B cell (primary cell): Measurements from ENCODE around the gene MUC6. TPM values are rescaled to one million over a fixed set of nuclear protein-coding genes. Genes with fewer than 3 reads are reported as not detected.

Experiments
- ATAC-seq: fragments of 200-7000 bp; cut with Tn5 transposase; one replicate; pipeline ENCODE4 v1.10.0; 2021; ENCODE audit warnings: low read depth, mild to moderate bottlenecking, moderate number of reproducible peaks, moderate library complexity
- CTCF ChIA-PET: fragments of 350-600 bp; sonication (Branson Sonifier 250); formaldehyde crosslinking; loops from one replicate; lab custom pipeline; 2021; ENCODE audit warnings: antibody characterized with exemption, inconsistent platforms; lab: Charles Lee
- POLR2A ChIA-PET: fragments of 350-600 bp; sonication (Branson Sonifier 250); formaldehyde crosslinking; loops from one replicate; lab custom pipeline; 2021; ENCODE audit warnings: antibody characterized with exemption; lab: Charles Lee
- DNase-seq: peaks from one replicate; pipeline ENCODE4 v3.0.0; 2013
- H2AFZ ChIP-seq: 2 replicates; pipeline ENCODE4 v1.6.1; 2012; ENCODE audit warnings: mild to moderate bottlenecking, low read depth, low read length; ENCODE audit not compliant: insufficient read depth, poor library complexity, severe bottlenecking
- H3K27ac ChIP-seq, 2 donors: 1 replicate in 1 of 2; 2 replicates in 1 of 2; pipeline ENCODE4 v1.5.1; 2012 to 2013; ENCODE audit warnings: low read length in 2 of 2, mild to moderate bottlenecking in 2 of 2, moderate library complexity in 1 of 2
- H3K27me3 ChIP-seq, 4 experiments: fragments of 200-600 bp in 1 of 4; sonication (generic) in 1 of 4; replicated peaks in 1 of 4; 1 replicate in 2 of 4; 2 replicates in 2 of 4; pipeline versions ENCODE4 v1.6.1 to v1.7.0; 2013 to 2016; ENCODE audit warnings: low read length in 3 of 4, mild to moderate bottlenecking in 2 of 4, mixed read lengths in 1 of 4, moderate library complexity in 1 of 4; ENCODE audit not compliant: insufficient read depth in 4 of 4, control insufficient read depth in 3 of 4; ENCODE audit errors: control extremely low read depth in 1 of 4
- H3K36me3 ChIP-seq, 2 experiments: replicated peaks in 1 of 2; 1 replicate in 1 of 2; 2 replicates in 1 of 2; pipeline versions ENCODE4 v1.6.1 to v1.7.1; 2013; ENCODE audit warnings: low read length in 1 of 2; ENCODE audit not compliant: insufficient read depth in 2 of 2, control insufficient read depth in 1 of 2; ENCODE audit errors: control extremely low read depth in 1 of 2, extremely low read depth in 1 of 2
- H3K4me1 ChIP-seq, 2 donors: fragments of 200-600 bp in 1 of 2; sonication (generic) in 1 of 2; 1 replicate in 1 of 2; 2 replicates in 1 of 2; pipeline versions ENCODE4 v1.5.1 to v1.6.1; 2013 to 2017; ENCODE audit warnings: low read length in 2 of 2; ENCODE audit not compliant: control insufficient read depth in 2 of 2, insufficient read depth in 2 of 2
- H3K4me2 ChIP-seq: replicated peaks from 2 replicates; pipeline ENCODE3; 2012; ENCODE audit warnings: mild to moderate bottlenecking, low read depth, low read length; ENCODE audit not compliant: poor library complexity, severe bottlenecking
- H3K4me3 ChIP-seq, 5 experiments: fragments of 200-600 bp in 1 of 5; sonication (generic) in 1 of 5; 1 replicate in 3 of 5; 2 replicates in 2 of 5; pipeline versions ENCODE4 v1.5.1 to v1.7.0; 2011 to 2016; ENCODE audit warnings: low read length in 4 of 5, mild to moderate bottlenecking in 4 of 5, low read depth in 2 of 5, control low read depth in 1 of 5, moderate library complexity in 1 of 5; ENCODE audit not compliant: insufficient read depth in 1 of 5; ENCODE audit errors: control extremely low read depth in 1 of 5, extremely low read depth in 1 of 5
- H3K79me2 ChIP-seq: fragments of 200-600 bp; sonication (generic); one replicate; pipeline ENCODE4 v1.6.0; 2016; ENCODE audit warnings: low read length; ENCODE audit not compliant: control insufficient read depth, insufficient read depth
- H3K9ac ChIP-seq: fragments of 200-600 bp; sonication (generic); 2 replicates; pipeline ENCODE4 v1.6.1; 2017; ENCODE audit warnings: mild to moderate bottlenecking, low read length, moderate library complexity
- H3K9me3 ChIP-seq, 3 donors: one replicate each; pipeline versions ENCODE4 v1.6.1 to v1.7.1; 2013; ENCODE audit warnings: low read length in 2 of 3; ENCODE audit not compliant: control insufficient read depth in 2 of 3, insufficient read depth in 1 of 3; ENCODE audit errors: control extremely low read depth in 1 of 3
- H4K20me1 ChIP-seq: 2 replicates; pipeline ENCODE4 v1.6.0; 2012; ENCODE audit warnings: mild to moderate bottlenecking, low read length; ENCODE audit not compliant: insufficient read depth, control insufficient read depth, poor library complexity, severe bottlenecking
- H3K27ac Mint-ChIP-seq: one replicate; pipeline ENCODE4 v1.8.0; 2021; ENCODE audit warnings: mixed read lengths
- H3K27me3 Mint-ChIP-seq: one replicate; pipeline ENCODE4 v1.8.0; 2021; ENCODE audit warnings: mixed read lengths
- H3K4me1 Mint-ChIP-seq: one replicate; pipeline ENCODE4 v1.8.0; 2021; ENCODE audit warnings: mixed read lengths
- H3K4me3 Mint-ChIP-seq: one replicate; pipeline ENCODE4 v1.8.0; 2021; ENCODE audit warnings: mixed read lengths
- H3K9me3 Mint-ChIP-seq: one replicate; pipeline ENCODE4 v1.8.0; 2022; ENCODE audit warnings: mixed read lengths; ENCODE audit not compliant: insufficient read depth
- EZH2 ChIP-seq: IDR thresholded peaks from 2 replicates; pipeline ENCODE4 v1.6.1; 2012; ENCODE audit warnings: borderline replicate concordance, low read depth, mild to moderate bottlenecking, moderate library complexity, low read length; ENCODE audit not compliant: insufficient read depth, poor library complexity, severe bottlenecking
- WGBS: methylation state at CpG from one replicate; pipeline ENCODE4 v1.1.5; 2013; ENCODE audit warnings: missing lambda C conversion rate; ENCODE audit not compliant: insufficient coverage; 5-methylcytosine and 5-hydroxymethylcytosine counted together
- intact Hi-C: fragments of 100-400 bp; cut with micrococcal nuclease; formaldehyde crosslinking; loops from one replicate; pipeline ENCODE4 v1.10.0; 2022
- polyA plus RNA-seq: library from polyadenylated mRNA; depleted of rRNA; stranded (reverse); fragments of >200 nt; gene quantifications from 2 replicates; pipeline ENCODE4 v1.2.3, GENCODE V29; 2012
- total RNA-seq, 2 donors: library from RNA; stranded (reverse); fragments of 120-200 nt in 1 of 2; gene quantifications; 1 replicate in 1 of 2; 2 replicates in 1 of 2; pipeline versions ENCODE4 v1.2.3 to v1.2.4, GENCODE V29; 2013 to 2022
- TF ChIP-seq, protein P1 (sequence below): fragments of 200-600 bp; IDR thresholded peaks from one replicate; pipeline ENCODE4 v1.8.0; 2022; ENCODE audit warnings: antibody characterized with exemption, mild to moderate bottlenecking

MUC6 gene
- total and polyA plus RNA-seq, 2 donors (not counting 1 experiment from before 2014, with no cell fraction given) = not detected

DNA sequence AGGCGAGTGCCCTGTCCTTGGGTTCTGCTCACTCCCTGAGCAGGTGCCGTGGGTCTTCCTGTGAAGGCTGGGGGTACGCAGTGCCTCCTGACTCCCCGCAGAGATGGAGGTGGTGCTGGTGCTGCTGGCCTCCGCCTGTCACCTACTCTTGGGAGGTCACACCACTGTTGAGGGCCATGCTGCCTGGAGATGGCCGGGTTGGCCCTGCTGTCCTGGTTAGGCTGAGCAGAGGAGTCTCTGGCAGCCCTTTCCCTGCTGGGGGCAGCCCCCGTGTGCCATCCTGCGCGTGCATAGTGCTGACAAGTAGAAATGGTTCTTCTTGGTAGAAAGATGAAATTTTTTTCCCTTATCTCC lies 49.6 kb downstream of the MUC6 start:
- H3K36me3 ChIP-seq = peaks cover 4 to 60% of the 10 kb centered on the region in 2 experiments
- no peaks in the 10 kb centered on the region for H3K27me3 ChIP-seq
- H3K4me3 Mint-ChIP-seq = no peak overlapping the region
- no peak overlapping the region for H3K9ac ChIP-seq
- H3K4me1 Mint-ChIP-seq = no peaks in the 10 kb centered on the region
- no peak overlapping the region for H3K27ac ChIP-seq
- ChIA-PET POLR2A (no interaction called here), CTCF (no interaction called here)
- intact Hi-C loops = no loop called here
- H3K79me2 ChIP-seq = peaks cover 4% of the 10 kb centered on the region
- peaks cover 23% of the 10 kb centered on the region for H4K20me1 ChIP-seq
- H3K4me1 ChIP-seq = no peaks in the 10 kb centered on the region
- no peaks in the 10 kb centered on the region for H3K27me3 Mint-ChIP-seq
- DNase-seq (no peak), ATAC-seq (no peak)
- 94% methylated on average over 5 of the region's 9 CpGs for WGBS
- no peak for TF ChIP-seq EZH2
- TF ChIP-seq, protein P1, sequence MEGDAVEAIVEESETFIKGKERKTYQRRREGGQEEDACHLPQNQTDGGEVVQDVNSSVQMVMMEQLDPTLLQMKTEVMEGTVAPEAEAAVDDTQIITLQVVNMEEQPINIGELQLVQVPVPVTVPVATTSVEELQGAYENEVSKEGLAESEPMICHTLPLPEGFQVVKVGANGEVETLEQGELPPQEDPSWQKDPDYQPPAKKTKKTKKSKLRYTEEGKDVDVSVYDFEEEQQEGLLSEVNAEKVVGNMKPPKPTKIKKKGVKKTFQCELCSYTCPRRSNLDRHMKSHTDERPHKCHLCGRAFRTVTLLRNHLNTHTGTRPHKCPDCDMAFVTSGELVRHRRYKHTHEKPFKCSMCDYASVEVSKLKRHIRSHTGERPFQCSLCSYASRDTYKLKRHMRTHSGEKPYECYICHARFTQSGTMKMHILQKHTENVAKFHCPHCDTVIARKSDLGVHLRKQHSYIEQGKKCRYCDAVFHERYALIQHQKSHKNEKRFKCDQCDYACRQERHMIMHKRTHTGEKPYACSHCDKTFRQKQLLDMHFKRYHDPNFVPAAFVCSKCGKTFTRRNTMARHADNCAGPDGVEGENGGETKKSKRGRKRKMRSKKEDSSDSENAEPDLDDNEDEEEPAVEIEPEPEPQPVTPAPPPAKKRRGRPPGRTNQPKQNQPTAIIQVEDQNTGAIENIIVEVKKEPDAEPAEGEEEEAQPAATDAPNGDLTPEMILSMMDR = no peak
- no peak overlapping the region for H2AFZ ChIP-seq
- H3K27ac Mint-ChIP-seq = no peak overlapping the region
- H3K4me3 ChIP-seq = no peak overlapping the region
- no peaks in the 10 kb centered on the region for H3K9me3 ChIP-seq
- no peak overlapping the region for H3K4me2 ChIP-seq
- no peaks in the 10 kb centered on the region for H3K9me3 Mint-ChIP-seq

DNA sequence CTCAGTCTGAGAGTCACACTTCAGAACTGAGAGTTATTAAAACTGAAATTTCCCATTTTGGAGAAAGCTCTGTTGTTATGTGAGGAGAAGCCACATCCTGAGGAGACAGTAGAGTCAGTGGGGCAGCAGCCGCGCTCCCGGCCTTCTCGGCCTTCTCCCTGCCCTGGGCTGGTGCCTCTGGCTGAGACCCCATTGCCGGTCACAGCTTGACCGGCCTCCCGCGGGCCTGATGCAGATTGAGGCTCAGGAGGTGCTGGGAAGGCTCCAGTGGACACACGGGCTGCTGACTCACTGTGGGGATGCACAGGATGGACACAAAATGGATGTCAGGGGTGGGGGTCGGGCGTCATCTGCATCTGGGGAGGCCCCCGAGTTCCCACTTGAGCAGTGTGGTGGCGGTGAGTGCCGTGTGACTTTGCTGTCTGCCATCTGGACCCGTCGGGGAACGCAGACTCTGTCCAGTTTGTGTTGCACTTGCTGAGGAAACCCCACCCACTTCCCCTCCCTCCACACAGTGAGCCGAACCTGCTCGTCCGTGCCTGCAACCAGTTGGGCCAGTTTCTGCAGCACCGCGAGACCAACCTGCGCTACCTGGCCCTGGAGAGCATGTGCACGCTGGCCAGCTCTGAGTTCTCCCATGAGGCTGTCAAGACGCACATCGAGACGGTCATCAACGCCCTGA lies 50.1 kb downstream of the MUC6 start:
- no peak for DNase-seq
- H3K36me3 ChIP-seq = peaks cover 4 to 58% of the 10 kb centered on the region in 2 experiments

More for the DNA sequence above, 50.1 kb downstream of the MUC6 start:
- Histone ChIP-seq H3K27ac (no peak overlapping the region), H3K4me3 (no peak overlapping the region), H3K79me2 (peaks cover 4% of the 10 kb centered on the region), H2AFZ (no peak overlapping the region), H4K20me1 (peaks cover 18% of the 10 kb centered on the region), H3K4me1 (no peaks in the 10 kb centered on the region), H3K9ac (no peak overlapping the region), H3K4me2 (no peak overlapping the region), H3K27me3 (no peaks in the 10 kb centered on the region), H3K9me3 (no peaks in the 10 kb centered on the region)
- Mint-ChIP-seq H3K9me3 (no peaks in the 10 kb centered on the region), H3K4me1 (no peaks in the 10 kb centered on the region), H3K27me3 (no peaks in the 10 kb centered on the region), H3K27ac (no peak overlapping the region), H3K4me3 (no peak overlapping the region)
- CTCF ChIA-PET = no interaction called here
- WGBS = 95% methylated on average over 27 of the region's 28 CpGs
- POLR2A ChIA-PET = no interaction called here
- TF ChIP-seq EZH2 = no peak
- TF ChIP-seq, protein P1 = no peak
- intact Hi-C loops = no loop called here
- ATAC-seq = no peak
